Endometrial microvascular endothelial cells (primary cell): ENCODE results near the gene PTPRU. TPM values are rescaled to one million over a fixed set of nuclear protein-coding genes. Genes with fewer than 3 reads are reported as not detected.

Experiments used
- in situ Hi-C: cut with HindIII; loops from 2 replicates; pipeline ENCODE4 v1.10.0; 2017; ENCODE audit warnings: low sequenced_read_pairs, low pct_unique_long_range_greater_than_20kb; ENCODE audit errors: inconsistent ontology term
- total RNA-seq: library from RNA; depleted of rRNA; stranded (reverse); fragments of >200 nt; gene quantifications from one replicate; pipeline ENCODE4 v1.2.3, GENCODE V29; 2015; ENCODE audit errors: inconsistent ontology term

The PTPRU gene
- total RNA-seq, 1 donor from 2014 or later: 6.1 TPM

DNA sequence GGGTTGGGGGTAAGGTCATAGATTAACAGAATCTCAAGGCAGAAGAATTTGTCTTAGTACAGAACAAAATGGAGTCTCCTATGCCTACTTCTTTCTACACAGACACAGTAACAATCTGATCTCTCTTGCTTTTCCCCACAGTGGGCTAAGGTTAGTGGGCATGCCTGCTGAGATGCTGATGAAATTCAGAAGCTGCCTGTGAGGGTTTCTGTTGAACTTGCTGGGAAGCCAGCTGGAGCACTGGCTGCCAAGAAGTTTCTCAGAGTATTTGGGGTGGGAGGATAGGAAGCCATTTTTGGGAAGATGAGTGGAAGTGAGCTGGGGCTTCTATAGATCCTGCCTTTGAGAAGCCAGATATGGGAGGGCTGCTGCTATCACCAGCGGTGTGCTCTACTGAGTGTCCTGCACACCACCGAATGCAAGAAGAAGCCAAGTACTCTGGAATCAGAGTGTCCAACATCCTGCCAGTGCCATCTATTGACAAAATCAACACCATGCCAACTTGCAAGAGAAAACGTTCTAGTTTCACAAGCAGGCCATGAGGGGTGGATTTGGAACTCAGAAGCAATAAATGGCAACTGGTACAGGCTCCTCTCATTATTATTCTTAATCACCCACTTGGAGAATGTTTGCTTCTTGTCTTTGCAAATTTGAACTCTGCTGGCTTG lies 102.7 kb downstream of the PTPRU start:
- in situ Hi-C loops: no loop called here

DNA sequence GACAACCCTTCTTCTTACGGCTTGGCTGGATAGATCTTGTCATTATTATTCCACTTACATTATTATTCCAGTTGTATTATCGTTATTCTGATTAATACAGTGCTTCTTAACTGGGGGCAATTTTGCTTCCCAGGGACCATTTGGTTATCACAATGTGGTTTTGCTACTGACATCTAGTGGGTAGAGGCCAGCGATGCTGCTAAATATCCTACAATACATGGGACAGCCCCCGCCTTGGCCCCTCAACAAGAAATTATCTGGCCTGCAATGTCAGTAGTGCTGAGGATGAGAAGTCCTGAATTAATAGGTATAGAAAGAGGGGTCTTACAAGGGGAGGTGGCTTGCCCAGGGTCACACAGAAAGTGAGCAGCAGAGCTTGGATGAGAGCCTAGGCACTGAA lies 105.6 kb downstream of the PTPRU start:
- in situ Hi-C loops: no loop called here

DNA sequence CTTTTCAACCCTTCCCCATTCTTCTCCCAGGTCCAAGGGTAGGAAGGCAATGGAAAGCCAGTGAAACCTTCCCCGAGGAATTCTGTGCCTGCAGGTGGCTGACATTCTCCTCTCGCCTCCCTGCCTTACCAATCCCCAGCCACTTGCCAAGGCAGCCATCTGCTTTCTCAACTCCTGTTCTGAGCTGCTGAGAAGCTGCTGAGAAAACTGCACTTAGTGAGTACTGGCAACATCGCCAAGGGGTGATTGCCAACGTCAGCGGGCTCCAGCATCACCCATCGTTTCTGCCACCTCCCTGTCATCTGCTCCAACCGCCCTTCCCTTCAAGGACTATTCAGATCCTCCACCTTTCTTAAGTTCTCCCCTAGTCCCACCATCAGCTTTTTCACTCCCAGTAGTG lies 106.0 kb downstream of the PTPRU start:
- in situ Hi-C loops: no loop called here

DNA sequence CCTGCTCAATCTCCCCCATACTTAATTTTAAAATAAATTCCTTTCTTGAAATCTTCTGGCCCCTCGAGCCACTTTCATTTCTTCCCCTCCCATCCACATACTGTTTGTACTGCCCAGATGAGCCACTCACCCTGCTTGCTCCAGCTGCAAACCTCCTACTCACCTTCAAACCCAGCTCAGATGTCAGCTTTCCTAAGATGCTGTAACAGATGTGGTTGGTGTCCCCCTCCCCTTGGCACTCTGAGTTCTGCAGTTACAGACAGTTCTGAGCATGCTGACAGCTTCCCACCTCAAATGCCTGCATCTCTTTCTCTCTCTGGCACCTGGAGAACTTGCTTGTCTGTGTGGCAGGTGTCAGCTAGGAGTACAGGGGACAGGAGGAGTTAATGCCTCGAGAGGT lies 106.7 kb downstream of the PTPRU start:
- in situ Hi-C loops: no loop called here

DNA sequence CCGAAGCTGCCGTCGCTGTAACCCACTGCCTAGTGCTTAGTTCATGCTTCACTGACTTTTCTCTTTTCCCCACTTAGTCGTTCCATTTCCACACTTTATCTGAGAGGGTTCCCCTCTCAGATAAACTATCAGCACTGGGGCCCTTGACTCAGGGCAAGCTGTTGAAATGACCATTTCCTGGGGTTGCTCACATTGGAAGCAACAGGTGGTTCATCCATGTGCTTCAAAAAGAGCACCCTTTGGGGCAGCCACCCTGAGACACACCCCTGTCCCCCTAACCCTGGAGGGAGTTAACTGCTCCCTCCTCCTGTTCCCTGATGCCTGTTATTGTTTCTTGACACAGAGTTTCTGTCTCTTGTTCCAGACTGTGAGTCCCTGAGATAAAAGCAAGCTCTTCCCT lies 107.2 kb downstream of the PTPRU start:
- in situ Hi-C loops: no loop called here

DNA sequence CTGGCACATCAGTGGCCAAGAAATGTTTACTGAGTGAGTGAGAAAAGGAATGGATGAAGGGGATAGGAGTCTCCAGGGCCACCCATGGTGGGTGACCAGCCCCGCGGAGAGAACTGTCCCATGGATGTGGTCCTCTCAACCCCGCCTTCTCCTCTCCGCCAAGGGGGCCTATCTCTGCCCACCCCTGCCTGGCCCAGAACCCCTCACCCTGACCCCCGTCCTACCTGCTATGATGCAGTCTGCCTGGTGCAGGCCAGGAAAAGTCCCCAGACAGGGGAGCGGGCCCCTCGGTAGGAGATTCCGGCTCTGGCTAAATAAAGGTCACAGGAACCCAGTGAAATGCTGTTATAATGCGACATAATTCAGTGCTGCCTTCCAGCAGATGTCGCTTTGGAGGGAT lies 107.6 kb downstream of the PTPRU start:
- in situ Hi-C loops: no loop called here

DNA sequence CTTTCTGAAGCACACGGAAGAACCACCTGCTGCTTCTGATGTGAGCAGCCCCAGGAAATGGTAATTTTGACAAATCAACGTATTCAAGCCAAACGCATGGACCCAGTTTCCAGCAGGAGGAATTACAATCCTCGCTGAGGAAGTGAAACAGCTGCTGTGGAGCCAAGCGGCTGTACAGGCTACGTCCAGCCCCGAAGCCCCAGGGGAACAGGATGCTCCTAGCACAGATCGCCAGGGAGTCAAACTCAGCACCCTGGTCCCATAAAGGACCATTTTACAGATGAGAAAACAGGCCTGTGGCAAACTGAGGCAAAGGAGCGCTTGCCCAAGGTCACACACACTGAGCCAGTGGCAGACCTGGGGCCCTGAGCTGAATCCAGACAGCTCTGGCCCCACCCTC lies 108.0 kb downstream of the PTPRU start:
- in situ Hi-C loops: no loop called here

DNA sequence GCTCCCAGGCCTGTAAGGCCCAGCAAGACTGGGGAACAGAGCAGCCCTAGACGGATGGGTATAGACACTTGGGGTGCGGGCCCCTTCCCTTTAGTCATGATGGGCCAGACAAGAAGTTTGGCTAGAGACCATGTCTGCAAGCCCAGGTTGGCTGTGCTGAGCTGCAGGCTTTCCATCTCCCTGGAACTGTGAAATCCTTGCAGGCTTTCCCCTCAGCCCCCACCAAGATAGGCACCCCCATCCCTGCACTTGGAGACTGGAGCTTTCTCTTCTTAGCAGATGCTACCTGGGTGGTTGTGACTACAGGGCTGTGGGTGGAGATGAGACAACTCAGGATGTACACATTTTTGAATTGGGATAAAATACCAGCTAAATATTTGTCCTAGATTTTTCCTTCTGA lies 110.3 kb downstream of the PTPRU start:
- in situ Hi-C loops: no loop called here

DNA sequence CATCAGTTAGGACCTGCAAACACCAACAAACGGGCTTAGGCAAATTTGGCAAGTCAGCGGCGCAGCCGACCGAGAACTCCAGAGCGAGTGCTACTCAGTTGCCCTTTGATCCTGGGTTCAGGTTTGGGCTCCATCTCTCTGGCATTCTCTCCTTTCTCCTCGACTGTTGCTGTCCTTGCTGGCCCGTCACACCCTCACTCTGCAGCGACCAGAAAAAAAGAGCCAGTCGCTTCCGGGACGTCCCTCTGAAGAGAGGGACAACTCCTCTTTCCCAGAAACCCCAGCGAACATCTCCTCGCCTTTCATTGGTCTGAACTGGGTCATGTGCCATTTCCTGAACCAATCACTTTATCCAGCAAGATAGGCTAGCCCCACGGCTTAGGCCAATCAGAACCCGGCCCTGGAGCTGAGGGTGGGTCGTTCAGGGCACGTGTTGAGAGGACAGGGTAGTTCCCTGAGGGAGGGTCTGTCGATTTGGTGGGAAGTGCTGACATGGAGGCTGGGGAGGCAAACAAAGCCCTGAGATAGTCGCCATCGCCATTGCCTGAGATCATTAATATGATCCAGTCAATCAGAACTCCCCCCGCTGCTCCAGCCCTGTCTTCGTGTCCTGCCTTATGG lies 113.7 kb downstream of the PTPRU start:
- in situ Hi-C loops: loop anchor here (25.0 kb wide), 1 partner anchor 787 kb away; no protein-coding TSS in a partner anchor

DNA sequence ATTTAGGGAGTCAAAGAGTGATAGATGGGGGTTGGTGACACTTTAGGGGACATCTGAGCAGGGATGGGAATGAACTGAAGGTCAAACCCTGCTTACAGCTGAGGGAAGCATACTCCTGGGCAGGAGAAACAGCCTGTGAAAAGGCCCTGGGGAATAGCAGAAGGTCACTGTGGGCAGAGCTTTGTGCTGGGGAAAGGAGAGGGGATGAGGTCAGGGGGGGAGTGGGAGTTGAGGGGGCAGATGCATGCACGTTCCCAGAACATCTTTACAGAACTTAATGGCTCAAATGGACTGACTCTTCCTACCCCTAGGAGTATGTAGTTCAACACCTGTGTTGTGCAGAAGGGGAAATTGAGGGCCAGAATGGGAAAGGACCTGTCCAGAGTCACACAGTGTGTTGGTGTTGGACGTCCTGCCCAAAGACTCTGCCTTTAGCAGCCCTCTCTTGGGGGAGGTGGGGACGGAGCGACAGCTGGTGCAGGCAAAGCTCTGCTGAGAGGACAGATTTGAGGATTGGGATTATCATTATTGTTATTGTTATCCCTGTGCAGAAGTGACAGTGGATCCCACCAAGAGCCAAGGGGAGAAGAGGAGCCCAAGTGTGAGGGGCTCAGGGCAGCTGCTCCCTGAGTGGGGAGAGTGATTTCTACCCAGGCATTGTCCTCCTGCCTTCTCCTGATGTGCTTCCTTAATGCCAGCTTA lies 116.5 kb downstream of the PTPRU start:
- in situ Hi-C loops: loop anchor here (25.0 kb wide), 1 partner anchor 784 kb away; no protein-coding TSS in a partner anchor

DNA sequence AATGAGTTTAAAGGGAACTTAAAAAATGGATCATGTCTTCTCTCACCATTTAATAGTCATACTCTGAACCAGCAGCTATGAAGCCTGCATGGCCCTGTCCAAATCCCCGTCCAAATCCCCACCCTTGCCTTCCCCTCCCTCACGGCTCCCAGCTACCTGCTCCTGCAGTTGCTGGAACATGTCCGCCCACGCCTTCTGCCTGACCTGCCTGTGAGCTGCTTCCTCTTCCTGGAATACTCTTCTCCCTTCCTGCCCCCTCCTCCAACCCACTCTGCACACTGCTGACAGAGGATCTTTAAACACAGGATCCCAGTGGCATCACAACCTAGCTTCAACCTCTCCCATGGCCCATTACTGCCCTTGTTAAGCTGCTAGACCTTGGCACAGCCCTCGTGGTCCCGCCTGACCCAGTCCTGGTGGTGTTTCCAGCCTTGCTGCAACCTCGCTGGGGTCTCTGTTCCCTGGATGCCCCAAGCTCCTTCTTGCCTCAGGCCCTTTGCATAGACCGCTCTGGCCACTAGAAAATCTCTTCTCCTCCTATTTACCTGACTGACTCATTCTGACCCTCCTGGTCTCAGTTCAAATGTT lies 118.3 kb downstream of the PTPRU start:
- in situ Hi-C loops: loop anchor here (25.0 kb wide), 1 partner anchor 783 kb away; no protein-coding TSS in a partner anchor

DNA sequence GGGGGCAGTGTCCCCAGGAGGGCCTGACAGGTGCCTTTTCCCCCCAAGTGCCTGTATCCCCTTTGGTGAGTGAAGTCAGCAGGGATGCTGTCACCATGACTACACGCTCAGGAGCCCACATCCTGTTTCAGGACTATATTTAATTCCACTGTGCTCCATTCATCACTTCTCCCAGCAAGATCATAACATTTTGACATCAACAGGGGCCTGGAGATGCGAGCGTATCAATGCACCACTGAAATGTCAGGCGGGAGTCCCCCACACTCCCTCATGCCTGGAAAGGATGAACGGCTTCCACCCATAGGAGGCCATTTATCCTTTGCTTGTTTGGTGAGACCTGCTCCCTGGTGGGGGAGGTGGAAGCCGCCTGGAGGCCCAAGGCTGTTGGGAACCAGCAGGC lies 119.1 kb downstream of the PTPRU start:
- in situ Hi-C loops: loop anchor here (25.0 kb wide), 1 partner anchor 782 kb away; no protein-coding TSS in a partner anchor

DNA sequence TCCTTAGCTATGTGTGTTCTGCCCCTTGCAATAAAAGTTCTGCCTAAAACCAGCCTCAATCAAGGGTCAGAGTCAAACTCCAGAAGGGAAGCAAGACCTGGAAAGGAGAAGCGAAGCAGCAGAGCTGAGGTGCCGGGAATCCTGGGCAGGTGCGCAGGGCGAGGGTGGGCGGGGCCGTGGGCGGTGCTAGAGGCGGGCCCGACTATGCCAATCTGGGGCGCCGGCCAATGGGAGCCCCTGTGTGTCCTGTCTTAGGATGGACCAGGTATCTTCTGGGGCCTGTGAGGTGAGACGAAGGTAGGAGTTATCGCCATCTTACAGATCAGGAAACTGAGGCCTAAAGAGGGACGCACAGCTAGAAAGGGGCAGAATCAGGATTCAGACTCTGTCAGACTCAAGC lies 120.3 kb downstream of the PTPRU start:
- in situ Hi-C loops: loop anchor here (25.0 kb wide), 1 partner anchor 781 kb away; no protein-coding TSS in a partner anchor

DNA sequence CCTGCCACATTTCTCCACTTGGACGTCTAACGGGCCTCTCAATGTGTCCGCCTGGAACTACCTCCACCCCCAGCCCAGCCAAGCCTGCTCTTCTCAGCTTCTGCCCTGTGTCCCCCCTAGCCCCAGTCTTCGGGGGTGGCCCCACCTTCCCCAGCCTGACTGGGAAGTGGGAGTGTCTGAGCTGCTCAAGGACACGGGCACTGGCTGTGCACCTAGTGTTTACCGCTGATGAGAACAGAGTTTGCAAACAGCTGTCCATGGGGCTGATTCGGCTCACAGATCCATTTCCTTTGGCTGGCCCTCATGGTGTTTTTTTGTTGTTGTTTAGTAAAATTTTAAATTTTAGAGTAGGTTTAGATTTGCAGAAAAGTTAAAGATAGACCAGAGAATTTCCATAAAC lies 121.1 kb downstream of the PTPRU start:
- in situ Hi-C loops: loop anchor here (25.0 kb wide), 1 partner anchor 780 kb away; no protein-coding TSS in a partner anchor

DNA sequence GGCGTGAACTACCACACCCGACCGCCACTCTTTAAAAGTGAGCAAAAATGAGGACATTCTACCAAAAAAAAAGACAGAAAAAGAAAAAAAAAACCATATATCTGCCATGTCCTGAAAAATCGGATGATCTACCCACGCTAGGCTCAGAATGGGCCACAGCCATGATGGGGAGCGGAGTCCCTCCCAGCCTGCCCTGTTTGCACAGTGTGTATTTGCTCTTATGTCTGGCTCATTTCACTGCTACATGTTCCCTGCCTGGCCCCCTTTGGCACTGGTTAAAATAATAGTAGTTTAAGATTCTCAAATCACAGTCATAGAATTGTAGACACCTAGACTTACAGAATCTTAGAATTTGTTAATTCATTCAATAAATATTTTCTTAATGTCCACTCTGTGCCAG lies 121.9 kb downstream of the PTPRU start:
- in situ Hi-C loops: loop anchor here (25.0 kb wide), 1 partner anchor 779 kb away; no protein-coding TSS in a partner anchor

DNA sequence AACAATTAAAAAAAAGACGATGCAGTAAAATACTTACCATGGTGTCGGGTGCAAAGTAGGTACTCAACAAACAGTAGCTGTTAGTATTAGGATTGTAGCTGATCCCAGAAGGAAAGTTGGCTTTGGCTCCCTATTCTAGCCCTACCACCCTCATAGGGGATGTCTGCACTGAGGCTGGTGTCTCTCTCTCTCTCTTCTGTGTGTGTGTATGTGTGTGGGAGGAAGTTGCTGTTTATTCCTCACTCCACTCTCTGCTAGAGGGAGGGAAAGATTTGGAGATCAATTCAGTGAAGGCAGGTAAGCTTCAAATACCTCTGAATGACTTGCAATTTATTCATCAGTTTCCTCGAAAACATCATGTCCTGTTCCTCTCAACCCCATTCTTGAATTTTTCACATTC lies 124.4 kb downstream of the PTPRU start:
- in situ Hi-C loops: loop anchor here (25.0 kb wide), 1 partner anchor 777 kb away; no protein-coding TSS in a partner anchor

DNA sequence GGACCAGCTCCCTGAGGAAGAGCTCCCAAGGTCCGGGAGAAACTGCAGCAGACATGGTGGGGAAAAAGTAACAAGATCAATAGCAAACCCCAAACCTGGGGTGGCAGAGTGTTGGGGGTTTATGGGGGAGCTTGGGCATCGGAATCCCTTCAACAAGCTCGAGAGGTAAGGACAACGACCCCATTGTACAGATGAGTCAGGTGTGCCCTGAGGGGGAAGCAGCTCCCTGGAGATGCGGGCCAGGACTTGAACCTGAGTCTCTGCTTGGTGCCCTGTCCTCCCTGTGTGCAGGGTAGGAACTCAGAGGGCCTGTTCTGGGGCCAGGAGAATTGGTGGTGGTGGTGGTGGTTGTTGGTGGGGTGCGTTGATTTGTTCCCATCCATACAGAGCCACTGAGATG lies 125.4 kb downstream of the PTPRU start:
- in situ Hi-C loops: loop anchor here (25.0 kb wide), 1 partner anchor 776 kb away; no protein-coding TSS in a partner anchor

DNA sequence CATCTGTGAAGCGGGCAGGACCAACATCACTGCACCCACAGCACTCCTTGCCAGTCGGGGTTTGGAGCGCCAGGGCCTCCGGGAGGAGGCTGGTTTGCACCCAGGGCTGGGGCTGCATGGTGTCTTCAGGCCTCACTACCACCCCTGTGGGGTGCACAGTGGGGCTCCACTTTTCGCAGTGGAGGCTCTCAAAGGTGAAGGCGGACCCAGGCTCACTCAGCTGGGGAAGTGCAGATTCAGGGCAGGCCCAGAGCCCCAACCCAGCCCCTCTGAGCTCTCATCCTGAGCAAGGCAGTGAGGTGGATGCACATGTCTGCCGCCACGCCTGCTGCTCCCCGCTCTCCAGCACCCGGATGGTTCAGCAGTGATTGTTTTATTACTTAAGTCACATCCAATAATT lies 125.8 kb downstream of the PTPRU start:
- in situ Hi-C loops: loop anchor here (25.0 kb wide), 1 partner anchor 775 kb away; no protein-coding TSS in a partner anchor

DNA sequence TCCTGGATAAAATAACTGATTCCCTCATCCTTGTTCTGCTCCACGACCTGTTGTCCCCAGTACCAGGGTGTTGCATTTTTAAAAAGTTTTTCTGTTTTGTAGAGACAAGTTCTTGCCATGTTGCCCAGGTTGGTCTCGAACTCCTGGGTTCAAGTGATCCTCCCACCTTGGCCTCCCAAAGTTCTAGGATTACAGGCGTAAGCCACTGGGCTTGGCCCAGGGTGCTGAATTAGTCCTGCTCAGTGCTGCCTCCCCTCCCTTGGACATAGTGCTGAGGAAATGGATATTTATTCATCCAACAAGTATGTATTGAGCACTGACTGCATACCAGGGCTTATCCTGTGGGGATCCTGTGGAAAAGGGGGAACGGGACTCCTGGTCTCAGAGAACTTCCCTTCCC lies 126.4 kb downstream of the PTPRU start:
- in situ Hi-C loops: loop anchor here (25.0 kb wide), 1 partner anchor 775 kb away; no protein-coding TSS in a partner anchor
